DOHH2 (cell line): Measurements from ENCODE around the gene UMAD1.

Source experiments
- CTCF ChIP-seq: fragments of 200-600 bp; sonication (generic); IDR thresholded peaks from one replicate; pipeline ENCODE4 v1.5.1; 2014; ENCODE audit warnings: antibody characterized with exemption, mild to moderate bottlenecking, low read depth, low read length; ENCODE audit not compliant: poor library complexity, severe bottlenecking
- EZH2phosphoT487 ChIP-seq: fragments of 200-600 bp; sonication (generic); IDR thresholded peaks from 2 replicates; pipeline ENCODE4 v1.6.1; 2017; ENCODE audit warnings: borderline replicate concordance, mild to moderate bottlenecking, antibody characterized with exemption, low read length, moderate library complexity, mixed read lengths

DNA sequence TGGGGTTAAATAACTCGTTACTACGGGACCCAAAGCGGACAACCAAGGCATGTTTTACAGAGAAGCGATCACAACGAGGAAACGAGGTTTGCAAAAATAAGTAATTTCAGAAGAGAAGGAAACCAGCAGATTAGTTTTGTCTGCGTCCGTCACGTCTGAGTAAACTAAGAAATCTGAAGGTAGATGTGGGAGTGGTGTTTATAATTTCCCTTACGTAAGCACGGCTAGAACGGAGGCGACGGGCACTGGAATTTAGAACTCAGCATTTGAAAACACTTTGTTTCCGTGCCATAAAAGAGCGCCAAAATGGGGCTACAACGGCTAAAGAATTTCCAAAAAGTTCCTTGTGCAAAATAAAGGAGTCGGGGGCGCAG is 718 bp upstream of the UMAD1 start:
- no peak for TF ChIP-seq CTCF
- no peak for TF ChIP-seq EZH2phosphoT487
